Lower leg skin (tissue), 3 donors: ENCODE measurements around the gene SSH2.

Experiments
- POLR2A ChIP-seq, 2 donors: fragments of 450-650 bp; IDR thresholded peaks; one replicate each; pipeline ENCODE4 v1.6.1; 2016 to 2017; ENCODE audit warnings: antibody characterized with exemption in 2 of 2, mild to moderate bottlenecking in 1 of 2, moderate library complexity in 1 of 2
- TF ChIP-seq, protein P1 (sequence below), 3 donors: fragments of 450-650 bp; IDR thresholded peaks; one replicate each; pipeline ENCODE4 v1.5.1; 2016; ENCODE audit warnings: antibody characterized with exemption in 3 of 3, mild to moderate bottlenecking in 3 of 3, moderate library complexity in 2 of 3

DNA sequence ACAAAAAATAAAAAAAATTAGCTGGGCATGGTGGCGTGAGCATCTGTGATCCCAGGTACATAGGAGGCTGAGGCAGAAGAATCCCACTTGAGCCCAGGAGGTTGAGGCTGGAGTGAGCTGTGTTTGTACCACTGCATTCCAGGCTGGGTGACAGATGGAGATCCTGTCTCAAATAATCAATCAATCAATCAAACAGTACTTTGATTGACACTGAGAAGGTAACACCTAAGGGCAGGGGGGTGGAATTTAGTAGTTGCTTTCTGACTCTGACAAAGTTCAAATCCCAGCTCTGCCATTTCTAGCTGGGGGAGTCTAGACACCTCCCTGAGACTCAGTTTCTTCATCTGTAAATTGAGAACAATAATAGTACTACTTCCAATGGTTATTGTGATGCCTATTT, 12.0 kb downstream of the SSH2 start:
- no peak for TF ChIP-seq POLR2A (IDR thresholded peaks at IDR 0.05)
- TF ChIP-seq, protein P1, sequence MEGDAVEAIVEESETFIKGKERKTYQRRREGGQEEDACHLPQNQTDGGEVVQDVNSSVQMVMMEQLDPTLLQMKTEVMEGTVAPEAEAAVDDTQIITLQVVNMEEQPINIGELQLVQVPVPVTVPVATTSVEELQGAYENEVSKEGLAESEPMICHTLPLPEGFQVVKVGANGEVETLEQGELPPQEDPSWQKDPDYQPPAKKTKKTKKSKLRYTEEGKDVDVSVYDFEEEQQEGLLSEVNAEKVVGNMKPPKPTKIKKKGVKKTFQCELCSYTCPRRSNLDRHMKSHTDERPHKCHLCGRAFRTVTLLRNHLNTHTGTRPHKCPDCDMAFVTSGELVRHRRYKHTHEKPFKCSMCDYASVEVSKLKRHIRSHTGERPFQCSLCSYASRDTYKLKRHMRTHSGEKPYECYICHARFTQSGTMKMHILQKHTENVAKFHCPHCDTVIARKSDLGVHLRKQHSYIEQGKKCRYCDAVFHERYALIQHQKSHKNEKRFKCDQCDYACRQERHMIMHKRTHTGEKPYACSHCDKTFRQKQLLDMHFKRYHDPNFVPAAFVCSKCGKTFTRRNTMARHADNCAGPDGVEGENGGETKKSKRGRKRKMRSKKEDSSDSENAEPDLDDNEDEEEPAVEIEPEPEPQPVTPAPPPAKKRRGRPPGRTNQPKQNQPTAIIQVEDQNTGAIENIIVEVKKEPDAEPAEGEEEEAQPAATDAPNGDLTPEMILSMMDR (IDR thresholded peaks at IDR 0.05), result no peak
